Measurements from ENCODE around the gene GPR31. TPM values are rescaled to one million over a fixed set of nuclear protein-coding genes. Genes with fewer than 3 reads are reported as not detected.

GPR31 gene
- total and polyA plus RNA-seq, 2 experiments from 2014 or later = not detected

GRCh38 chr6:167137081-167137480, 20.7 kb downstream of the GPR31 start:
- Histone ChIP-seq H3K27ac (no peak overlapping the region), H3K27me3 (no peaks in the 10 kb centered on the region), H3K9me3 (ENCODE audit: low read depth) (no peaks in the 10 kb centered on the region), H2AFZ (no peak overlapping the region), H3K36me3 (replicated peaks; ENCODE audit: insufficient read depth, low read depth) (no peaks in the 10 kb centered on the region), H3K4me3 (no peak overlapping the region), H3K9me2 (replicated peaks; ENCODE audit: insufficient read depth) (no peaks in the 10 kb centered on the region), H4K20me1 (ENCODE audit: insufficient read depth, poor library complexity, severe bottlenecking) (no peaks in the 10 kb centered on the region), H3K79me2 (no peaks in the 10 kb centered on the region), H3K4me2 (no peak overlapping the region), H3K4me1 (ENCODE audit: insufficient read depth) (peaks cover 25% of the 10 kb centered on the region)
- TF ChIP-seq EZH2 (IDR thresholded peaks at IDR 0.05; ENCODE audit: borderline replicate concordance) = no peak
- TF ChIP-seq EZH2phosphoT487 (IDR thresholded peaks at IDR 0.05; ENCODE audit: low read depth, severe bottlenecking, unreplicated experiment) = no peak
- no peak for TF ChIP-seq CTCF (IDR thresholded peaks at IDR 0.05; ENCODE audit: poor library complexity)
- 92% methylated on average over 10 of the region's 10 CpGs for WGBS (ENCODE audit: low lambda C conversion rate, missing lambda C conversion rate)
- no peak for DNase-seq (ENCODE audit: low spot score)

GRCh38 chr6:167136376-167136775, 21.4 kb downstream of the GPR31 start:
- WGBS (ENCODE audit: low lambda C conversion rate, missing lambda C conversion rate) = 93% methylated on average over 13 of the region's 13 CpGs
- Histone ChIP-seq H3K4me3 (no peak overlapping the region), H4K20me1 (ENCODE audit: insufficient read depth, poor library complexity, severe bottlenecking) (no peaks in the 10 kb centered on the region), H3K27ac (no peak overlapping the region), H3K36me3 (replicated peaks; ENCODE audit: insufficient read depth, low read depth) (no peaks in the 10 kb centered on the region), H2AFZ (no peak overlapping the region), H3K4me1 (ENCODE audit: insufficient read depth) (peaks cover 18% of the 10 kb centered on the region), H3K9me3 (ENCODE audit: low read depth) (no peaks in the 10 kb centered on the region), H3K27me3 (no peaks in the 10 kb centered on the region), H3K4me2 (no peak overlapping the region), H3K79me2 (no peaks in the 10 kb centered on the region), H3K9me2 (replicated peaks; ENCODE audit: insufficient read depth) (no peaks in the 10 kb centered on the region)
- TF ChIP-seq EZH2phosphoT487 (IDR thresholded peaks at IDR 0.05; ENCODE audit: low read depth, severe bottlenecking, unreplicated experiment) = no peak
- no peak for TF ChIP-seq EZH2 (IDR thresholded peaks at IDR 0.05; ENCODE audit: borderline replicate concordance)
- no peak for TF ChIP-seq CTCF (IDR thresholded peaks at IDR 0.05; ENCODE audit: poor library complexity)
- no peak for DNase-seq (ENCODE audit: low spot score)

- no peaks in the 10 kb centered on the region for H3K36me3 ChIP-seq (replicated peaks; ENCODE audit: insufficient read depth, low read depth)
- no peaks in the 10 kb centered on the region for H3K9me3 ChIP-seq (ENCODE audit: low read depth)
- TF ChIP-seq EZH2phosphoT487 (IDR thresholded peaks at IDR 0.05; ENCODE audit: low read depth, severe bottlenecking, unreplicated experiment) (no peak), CTCF (IDR thresholded peaks at IDR 0.05; ENCODE audit: poor library complexity) (no peak), EZH2 (IDR thresholded peaks at IDR 0.05; ENCODE audit: borderline replicate concordance) (no peak)
- H2AFZ ChIP-seq = no peak overlapping the region
- DNase-seq (ENCODE audit: low spot score) = peak; percentile 66
- H3K4me1 ChIP-seq (ENCODE audit: insufficient read depth) = peaks cover 6% of the 10 kb centered on the region
- H4K20me1 ChIP-seq (ENCODE audit: insufficient read depth, poor library complexity, severe bottlenecking) = no peaks in the 10 kb centered on the region
- H3K27me3 ChIP-seq = no peaks in the 10 kb centered on the region
- no peaks in the 10 kb centered on the region for H3K79me2 ChIP-seq
- peak overlapping the region; percentile 62 for H3K27ac ChIP-seq
- WGBS (ENCODE audit: low lambda C conversion rate, missing lambda C conversion rate) = 79% methylated on average over 23 of the region's 23 CpGs
- H3K4me3 ChIP-seq = no peak overlapping the region
- H3K4me2 ChIP-seq = peak overlapping the region; percentile 51
- no peaks in the 10 kb centered on the region for H3K9me2 ChIP-seq (replicated peaks; ENCODE audit: insufficient read depth)
Observed at GRCh38 chr6:167134448-167135328, 23.1 kb downstream of the GPR31 start.
